Cardiac muscle cell (in vitro differentiated cells and primary cell): Measurements from ENCODE around the gene SLC5A12. TPM values are rescaled to one million over a fixed set of nuclear protein-coding genes. Genes with fewer than 3 reads are reported as not detected.

Source experiments
- DNase-seq, 2 donors: peaks; one replicate each; pipeline versions ENCODE4 v3.0.0 to v3.0.0-alpha.2; 2010 to 2017; ENCODE audit warnings: low read depth in 1 of 2, low spot score in 1 of 2
- H3K27ac ChIP-seq: fragments of 200-600 bp; sonication (generic); 2 replicates; pipeline ENCODE4 v1.5.1; 2016
- H3K27me3 ChIP-seq: fragments of 200-600 bp; sonication (generic); 2 replicates; pipeline ENCODE4 v1.6.0; 2016; ENCODE audit warnings: control low read depth
- H3K36me3 ChIP-seq: fragments of 200-600 bp; sonication (generic); 2 replicates; pipeline ENCODE4 v1.5.1; 2016; ENCODE audit warnings: control low read depth
- H3K4me1 ChIP-seq: fragments of 200-600 bp; sonication (generic); 2 replicates; pipeline ENCODE4 v1.8.1; 2017; ENCODE audit warnings: low read depth, mild to moderate bottlenecking, mixed run types
- H3K4me3 ChIP-seq: fragments of 200-600 bp; sonication (generic); 2 replicates; pipeline ENCODE4 v1.5.1; 2016; ENCODE audit warnings: mild to moderate bottlenecking
- H3K9me3 ChIP-seq: fragments of 200-600 bp; sonication (generic); 2 replicates; pipeline ENCODE4 v1.5.1; 2017; ENCODE audit warnings: low read depth, mild to moderate bottlenecking, control low read depth
- CTCF ChIP-seq: IDR thresholded peaks from 2 replicates; pipeline ENCODE4 v1.5.1; 2012; ENCODE audit warnings: low read depth, mild to moderate bottlenecking, low read length
- polyA plus RNA-seq: library from polyadenylated mRNA; unstranded; fragments of >200 nt; fragmentation: Nextera tagmentation; extraction: Ambion mirVana; gene quantifications from 2 replicates; pipeline ENCODE4 v1.2.1, GENCODE V29; 2016
- total RNA-seq: library from RNA; depleted of rRNA; stranded (reverse); fragments of >200 nt; gene quantifications from 2 replicates; pipeline ENCODE4 v1.2.3, GENCODE V29; 2016

The SLC5A12 gene
- total and polyA plus RNA-seq, 2 experiments from 2014 or later, result 0.18 to 0.33 TPM

- no peaks in the 10 kb centered on the region for H3K9me3 ChIP-seq
- no peak for DNase-seq
- no peak for TF ChIP-seq CTCF
- H3K36me3 ChIP-seq, result no peaks in the 10 kb centered on the region
- H3K4me3 ChIP-seq, result no peak overlapping the region
- H3K4me1 ChIP-seq, result peaks cover 10% of the 10 kb centered on the region
- H3K27me3 ChIP-seq, result no peaks in the 10 kb centered on the region
- no peak overlapping the region for H3K27ac ChIP-seq
Measured at GRCh38 chr11:26712497-26712896, 9.4 kb downstream of the SLC5A12 start.

GRCh38 chr11:26710489-26710888 is 11.4 kb downstream of the SLC5A12 start:
- Histone ChIP-seq H3K27ac (no peak overlapping the region), H3K36me3 (no peaks in the 10 kb centered on the region), H3K4me3 (no peak overlapping the region), H3K9me3 (no peaks in the 10 kb centered on the region), H3K4me1 (peaks cover 10% of the 10 kb centered on the region), H3K27me3 (no peaks in the 10 kb centered on the region)
- TF ChIP-seq CTCF, result no peak
- DNase-seq, result no peak

- peak in 1 of 2 donors; percentile 9 for DNase-seq
- Histone ChIP-seq H3K4me3 (no peak overlapping the region), H3K9me3 (no peaks in the 10 kb centered on the region), H3K27me3 (no peaks in the 10 kb centered on the region), H3K27ac (peak overlapping the region; percentile 31), H3K4me1 (peaks cover 16% of the 10 kb centered on the region), H3K36me3 (no peaks in the 10 kb centered on the region)
- TF ChIP-seq CTCF, result no peak
Measured at GRCh38 chr11:26708736-26709456, 13.0 kb downstream of the SLC5A12 start.

GRCh38 chr11:26706181-26706580 is 15.7 kb downstream of the SLC5A12 start:
- Histone ChIP-seq H3K27me3 (no peaks in the 10 kb centered on the region), H3K4me3 (no peak overlapping the region), H3K4me1 (peaks cover 17% of the 10 kb centered on the region), H3K27ac (no peak overlapping the region), H3K9me3 (no peaks in the 10 kb centered on the region), H3K36me3 (no peaks in the 10 kb centered on the region)
- DNase-seq, result no peak
- no peak for TF ChIP-seq CTCF

GRCh38 chr11:26704249-26704648 is 17.6 kb downstream of the SLC5A12 start:
- H3K27ac ChIP-seq, result no peak overlapping the region
- H3K27me3 ChIP-seq, result no peaks in the 10 kb centered on the region
- no peaks in the 10 kb centered on the region for H3K9me3 ChIP-seq
- peak in 1 of 2 donors; percentile 10 for DNase-seq
- no peak for TF ChIP-seq CTCF
- H3K4me3 ChIP-seq, result no peak overlapping the region
- H3K4me1 ChIP-seq, result peaks cover 21% of the 10 kb centered on the region
- H3K36me3 ChIP-seq, result no peaks in the 10 kb centered on the region
